GM19351 (cell line): ENCODE measurements around the gene RALGAPA2.

ENCODE experiments used
- ATAC-seq: cut with Tn5 transposase; IDR thresholded peaks from one replicate; pipeline ENCODE4 v1.9.1; 2021; ENCODE audit warnings: mild to moderate bottlenecking, moderate library complexity; ENCODE audit not compliant: unreplicated experiment

Gene RALGAPA2

GRCh38 chr20:20712474-20713243 is at the start of gene RALGAPA2:
Gene RALGAPA2 (minus strand): TSS chr20:20712644. CDS start chr20:20712480, 164 bp downstream.
- peak; percentile 91 for ATAC-seq

- ATAC-seq: no peak
Measured at GRCh38 chr20:20761301-20761700, 48.9 kb upstream of the RALGAPA2 start.

- no peak for ATAC-seq
Measured at GRCh38 chr20:20759132-20759531, 46.7 kb upstream of the RALGAPA2 start.

- no peak for ATAC-seq
Measured at GRCh38 chr20:20755674-20756319, 43.4 kb upstream of the RALGAPA2 start.

GRCh38 chr20:20755231-20755630 is 42.8 kb upstream of the RALGAPA2 start:
- no peak for ATAC-seq

GRCh38 chr20:20754714-20755113 is 42.3 kb upstream of the RALGAPA2 start:
- ATAC-seq: no peak

GRCh38 chr20:20752712-20753111 is 40.3 kb upstream of the RALGAPA2 start:
- ATAC-seq: no peak

GRCh38 chr20:20747298-20747697 is 34.9 kb upstream of the RALGAPA2 start:
- no peak for ATAC-seq

- no peak for ATAC-seq
Measured at GRCh38 chr20:20744170-20744725, 31.8 kb upstream of the RALGAPA2 start.

GRCh38 chr20:20743511-20744169 is 31.2 kb upstream of the RALGAPA2 start:
- peak; percentile 61 for ATAC-seq

GRCh38 chr20:20741087-20742045 is 28.9 kb upstream of the RALGAPA2 start:
- no peak for ATAC-seq

GRCh38 chr20:20740541-20740940 is 28.1 kb upstream of the RALGAPA2 start:
- ATAC-seq: no peak

- ATAC-seq: no peak
Measured at GRCh38 chr20:20737158-20737557, 24.7 kb upstream of the RALGAPA2 start.

- ATAC-seq: peak; percentile 34
Measured at GRCh38 chr20:20736303-20736702, 23.9 kb upstream of the RALGAPA2 start.

- peak; percentile 38 for ATAC-seq
Measured at GRCh38 chr20:20734475-20734948, 22.1 kb upstream of the RALGAPA2 start.

- ATAC-seq: peak; percentile 3
Measured at GRCh38 chr20:20733943-20734342, 21.5 kb upstream of the RALGAPA2 start.

GRCh38 chr20:20732641-20733040 is 20.2 kb upstream of the RALGAPA2 start:
- peak; percentile 35 for ATAC-seq

GRCh38 chr20:20731945-20732296 is 19.5 kb upstream of the RALGAPA2 start:
- ATAC-seq: no peak

GRCh38 chr20:20731000-20731944 is 18.8 kb upstream of the RALGAPA2 start:
- no peak for ATAC-seq
